ENCODE results near the gene NR5A1.

Gene NR5A1

GRCh38 chr9:124439686-124440243 lies 67.4 kb downstream of the NR5A1 start:
- DNase-seq, result no peak
- in situ Hi-C loops (cut with HindIII; ENCODE audit: low pct_ligation_motif_present, low sequenced_read_pairs), result no loop called here
- no peak overlapping the region for H3K27ac ChIP-seq
- H3K4me3 ChIP-seq (ENCODE audit: low read depth, low read length), result no peak overlapping the region
- no peaks in the 10 kb centered on the region for H3K36me3 ChIP-seq (replicated peaks)
- H3K27me3 ChIP-seq (replicated peaks), result no peaks in the 10 kb centered on the region
- TF ChIP-seq CTCF (IDR thresholded peaks at IDR 0.05; ENCODE audit: low read depth, low read length, missing control alignments), result no peak

GRCh38 chr9:124439086-124439485 lies 68.1 kb downstream of the NR5A1 start:
- no peak overlapping the region for H3K27ac ChIP-seq
- in situ Hi-C loops (cut with HindIII; ENCODE audit: low pct_ligation_motif_present, low sequenced_read_pairs), result no loop called here
- H3K27me3 ChIP-seq (replicated peaks), result no peaks in the 10 kb centered on the region
- DNase-seq, result no peak
- no peak overlapping the region for H3K4me3 ChIP-seq (ENCODE audit: low read depth, low read length)
- TF ChIP-seq CTCF (IDR thresholded peaks at IDR 0.05; ENCODE audit: low read depth, low read length, missing control alignments), result no peak
- H3K36me3 ChIP-seq (replicated peaks), result no peaks in the 10 kb centered on the region

GRCh38 chr9:124438091-124438490 lies 69.1 kb downstream of the NR5A1 start:
- Histone ChIP-seq H3K4me3 (ENCODE audit: low read depth, low read length) (no peak overlapping the region), H3K36me3 (replicated peaks) (no peaks in the 10 kb centered on the region), H3K27ac (no peak overlapping the region), H3K27me3 (replicated peaks) (no peaks in the 10 kb centered on the region)
- TF ChIP-seq CTCF (IDR thresholded peaks at IDR 0.05; ENCODE audit: low read depth, low read length, missing control alignments), result no peak
- DNase-seq, result no peak
- in situ Hi-C loops (cut with HindIII; ENCODE audit: low pct_ligation_motif_present, low sequenced_read_pairs), result no loop called here

- DNase-seq, result no peak
- in situ Hi-C loops (cut with HindIII; ENCODE audit: low pct_ligation_motif_present, low sequenced_read_pairs), result no loop called here
- no peak overlapping the region for H3K27ac ChIP-seq
- H3K4me3 ChIP-seq (ENCODE audit: low read depth, low read length), result no peak overlapping the region
- H3K27me3 ChIP-seq (replicated peaks), result no peaks in the 10 kb centered on the region
- no peaks in the 10 kb centered on the region for H3K36me3 ChIP-seq (replicated peaks)
- TF ChIP-seq CTCF (IDR thresholded peaks at IDR 0.05; ENCODE audit: low read depth, low read length, missing control alignments), result no peak
These were observed 70.1 kb downstream of the NR5A1 start for GRCh38 chr9:124437086-124437485.

GRCh38 chr9:124436320-124436719 lies 70.9 kb downstream of the NR5A1 start:
- DNase-seq, result no peak
- in situ Hi-C loops (cut with HindIII; ENCODE audit: low pct_ligation_motif_present, low sequenced_read_pairs), result no loop called here
- no peak for TF ChIP-seq CTCF (IDR thresholded peaks at IDR 0.05; ENCODE audit: low read depth, low read length, missing control alignments)
- Histone ChIP-seq H3K27ac (no peak overlapping the region), H3K27me3 (replicated peaks) (no peaks in the 10 kb centered on the region), H3K4me3 (ENCODE audit: low read depth, low read length) (no peak overlapping the region), H3K36me3 (replicated peaks) (no peaks in the 10 kb centered on the region)
